H1 (cell line): Measurements from ENCODE around the gene SCMH1. TPM values are rescaled to one million over a fixed set of nuclear protein-coding genes. Genes with fewer than 3 reads are reported as not detected.

Source experiments
- CTCF ChIA-PET: fragments of 300-600 bp; sonication (Branson Sonifier 250); formaldehyde crosslinking; loops from one replicate; lab custom pipeline; 2021; ENCODE audit not compliant: partially characterized antibody; lab: Charles Lee
- POLR2A ChIA-PET: fragments of 300-600 bp; sonication (Branson Sonifier 250); formaldehyde crosslinking; loops from one replicate; lab custom pipeline; 2021; ENCODE audit warnings: inconsistent platforms; ENCODE audit not compliant: partially characterized antibody; lab: Charles Lee
- DNase-seq, 2 experiments: peaks; one replicate each; pipeline versions ENCODE4 v3.0.0 to v3.0.0-alpha.2; 2010 to 2022; ENCODE audit warnings: low spot score in 2 of 2, low read depth in 1 of 2, mixed read lengths in 1 of 2
- FAIRE-seq: peaks from 2 replicates; lab custom pipeline; 2011; peaks lifted over from hg19 to GRCh38; lab: Jason Lieb, UNC
- H2AFZ ChIP-seq: 2 replicates; pipeline ENCODE4 v1.8.1; 2012; ENCODE audit warnings: low read length, inconsistent platforms
- H2AK5ac ChIP-seq: 2 replicates; pipeline ENCODE4 v1.6.1; 2013; ENCODE audit warnings: low read depth, low read length
- H2BK120ac ChIP-seq: replicated peaks from 2 replicates; pipeline ENCODE3; 2013; ENCODE audit warnings: low read depth, low read length, inconsistent platforms
- H2BK12ac ChIP-seq: 2 replicates; pipeline ENCODE4 v1.6.1; 2013; ENCODE audit warnings: low read depth, low read length
- H2BK15ac ChIP-seq: 2 replicates; pipeline ENCODE4 v1.6.1; 2013; ENCODE audit warnings: low read length
- H2BK20ac ChIP-seq: 2 replicates; pipeline ENCODE4 v1.6.1; 2013; ENCODE audit warnings: low read length
- H2BK5ac ChIP-seq: 2 replicates; pipeline ENCODE4 v1.6.1; 2013; ENCODE audit warnings: low read depth, low read length
- H3K14ac ChIP-seq: 2 replicates; pipeline ENCODE4 v1.6.1; 2013; ENCODE audit warnings: inconsistent platforms; ENCODE audit not compliant: insufficient read length
- H3K18ac ChIP-seq: 2 replicates; pipeline ENCODE4 v1.6.1; 2013; ENCODE audit warnings: low read length; ENCODE audit errors: extremely low read depth
- H3K23ac ChIP-seq: 2 replicates; pipeline ENCODE4 v1.6.1; 2013; ENCODE audit warnings: inconsistent platforms; ENCODE audit not compliant: insufficient read length
- H3K23me2 ChIP-seq: 2 replicates; pipeline ENCODE4 v1.6.1; 2013; ENCODE audit warnings: low read depth, low read length
- H3K27ac ChIP-seq: 2 replicates; pipeline ENCODE4 v1.6.1; 2011; ENCODE audit warnings: low read depth, low read length, inconsistent platforms
- H3K27me3 ChIP-seq, 4 experiments: replicated peaks in 1 of 4; 1 replicate in 1 of 4; 2 replicates in 3 of 4; pipeline versions ENCODE4 v1.6.1 to v1.8.1; 2011 to 2013; ENCODE audit warnings: low read length in 3 of 4, mild to moderate bottlenecking in 3 of 4, inconsistent platforms in 2 of 4, mixed read lengths in 2 of 4, moderate library complexity in 1 of 4; ENCODE audit not compliant: control insufficient read depth in 3 of 4, insufficient read depth in 3 of 4; ENCODE audit errors: extremely low read depth in 1 of 4
- H3K36me3 ChIP-seq, 4 experiments: 2 replicates each; pipeline versions ENCODE4 v1.6.1 to v1.8.1; 2011 to 2013; ENCODE audit warnings: mild to moderate bottlenecking in 4 of 4, low read length in 3 of 4, moderate library complexity in 2 of 4, control low read depth in 1 of 4, inconsistent platforms in 1 of 4; ENCODE audit not compliant: insufficient read depth in 4 of 4, control insufficient read depth in 2 of 4
- H3K4ac ChIP-seq: replicated peaks from 2 replicates; pipeline ENCODE3; 2013; ENCODE audit warnings: low read length, low read depth, mixed read lengths, inconsistent platforms; ENCODE audit not compliant: insufficient read length
- H3K4me1 ChIP-seq, 4 experiments: replicated peaks in 1 of 4; 1 replicate in 1 of 4; 2 replicates in 3 of 4; pipeline versions ENCODE4 v1.6.1 to v1.8.1; 2011 to 2013; ENCODE audit warnings: low read length in 3 of 4, inconsistent platforms in 2 of 4, mixed read lengths in 1 of 4; ENCODE audit not compliant: insufficient read depth in 4 of 4, control insufficient read depth in 3 of 4
- H3K4me2 ChIP-seq, 2 experiments: 2 replicates each; pipeline versions ENCODE4 v1.6.1 to v1.8.1; 2011 to 2013; ENCODE audit warnings: low read depth in 2 of 2, low read length in 2 of 2, control low read depth in 1 of 2, inconsistent platforms in 1 of 2, mild to moderate bottlenecking in 1 of 2; ENCODE audit not compliant: insufficient read depth in 1 of 2
- H3K4me3 ChIP-seq, 4 experiments: fragments of 200-600, 300-600 bp in 1 of 4; sonication (generic), shearing (Covaris generic), sonication (Bioruptor Twin) in 1 of 4; 2 replicates each; pipeline versions ENCODE4 v1.5.1 to v1.8.1; 2011 to 2016; ENCODE audit warnings: low read length in 4 of 4, low read depth in 3 of 4, control low read depth in 2 of 4, inconsistent platforms in 2 of 4, mild to moderate bottlenecking in 2 of 4, mixed read lengths in 1 of 4, moderate library complexity in 1 of 4; ENCODE audit not compliant: insufficient read depth in 2 of 4; ENCODE audit errors: extremely low read depth in 1 of 4
- H3K56ac ChIP-seq: replicated peaks from 2 replicates; pipeline ENCODE3; 2013; ENCODE audit warnings: low read depth, mild to moderate bottlenecking, mixed read lengths, low read length, inconsistent platforms; ENCODE audit not compliant: insufficient read length
- H3K79me1 ChIP-seq: 2 replicates; pipeline ENCODE4 v1.6.1; 2013; ENCODE audit warnings: low read depth, low read length, control low read depth
- H3K79me2 ChIP-seq, 2 experiments: 2 replicates each; pipeline versions ENCODE4 v1.6.1 to v1.8.1; 2012 to 2013; ENCODE audit warnings: low read length in 2 of 2, mild to moderate bottlenecking in 2 of 2, inconsistent platforms in 1 of 2; ENCODE audit not compliant: insufficient read depth in 2 of 2, control insufficient read depth in 1 of 2
- H3K9ac ChIP-seq, 4 experiments: replicated peaks in 1 of 4; 1 replicate in 1 of 4; 2 replicates in 3 of 4; pipeline versions ENCODE4 v1.6.1 to v1.8.1; 2011 to 2013; ENCODE audit warnings: low read depth in 3 of 4, low read length in 3 of 4, control low read depth in 2 of 4, mild to moderate bottlenecking in 2 of 4, moderate library complexity in 2 of 4, inconsistent platforms in 1 of 4; ENCODE audit errors: extremely low read depth in 1 of 4
- H3K9me3 ChIP-seq, 2 experiments: 2 replicates each; pipeline versions ENCODE4 v1.6.1 to v1.8.1; 2012 to 2013; ENCODE audit warnings: mild to moderate bottlenecking in 2 of 2, moderate library complexity in 2 of 2, control low read depth in 1 of 2, inconsistent platforms in 1 of 2, low read depth in 1 of 2, low read length in 1 of 2, mixed read lengths in 1 of 2; ENCODE audit not compliant: insufficient read depth in 2 of 2
- H4K20me1 ChIP-seq, 2 experiments: replicated peaks in 1 of 2; 2 replicates each; pipeline versions ENCODE3 to v1.8.1; 2011 to 2013; ENCODE audit warnings: inconsistent platforms in 2 of 2, low read length in 2 of 2, mild to moderate bottlenecking in 1 of 2; ENCODE audit not compliant: insufficient read depth in 2 of 2, control insufficient read depth in 1 of 2
- H4K5ac ChIP-seq: 2 replicates; pipeline ENCODE4 v1.6.1; 2013; ENCODE audit warnings: low read length, low read depth, mixed read lengths, inconsistent platforms; ENCODE audit not compliant: insufficient read length
- H4K8ac ChIP-seq: 2 replicates; pipeline ENCODE4 v1.8.0; 2013; ENCODE audit warnings: mild to moderate bottlenecking, moderate library complexity, low read length, inconsistent platforms; ENCODE audit not compliant: insufficient read depth; ENCODE audit errors: extremely low read depth
- H4K91ac ChIP-seq: replicated peaks from 2 replicates; pipeline ENCODE3; 2013; ENCODE audit warnings: low read length, mixed read lengths, inconsistent platforms; ENCODE audit not compliant: insufficient read length
- CHD1 ChIP-seq: IDR thresholded peaks from 2 replicates; pipeline ENCODE4 v1.6.1; 2012; ENCODE audit warnings: low read depth, low read length, improper control_type of control experiment
- EGR1 ChIP-seq: IDR thresholded peaks from 2 replicates; pipeline ENCODE4 v1.6.1; 2011; ENCODE audit warnings: low read depth, low read length, borderline replicate concordance
- GABPA ChIP-seq: IDR thresholded peaks from 2 replicates; pipeline ENCODE4 v1.6.1; 2011; ENCODE audit warnings: mild to moderate bottlenecking, low read length, moderate library complexity, borderline replicate concordance; ENCODE audit not compliant: insufficient read depth
- HDAC2 ChIP-seq, 2 experiments: fragments of 300-600 bp in 1 of 2; sonication (generic) in 1 of 2; IDR thresholded peaks; 2 replicates each; pipeline ENCODE4 v1.6.1; 2011 to 2012; ENCODE audit warnings: low read depth in 2 of 2, low read length in 2 of 2, mild to moderate bottlenecking in 2 of 2, moderate library complexity in 2 of 2, borderline replicate concordance in 1 of 2, inconsistent platforms in 1 of 2
- KDM1A ChIP-seq: fragments of 200-600, 300-600 bp; sonication (generic); IDR thresholded peaks from 2 replicates; pipeline ENCODE4 v1.7.1; 2016; ENCODE audit warnings: mild to moderate bottlenecking, low read length, borderline replicate concordance
- MAFK ChIP-seq: IDR thresholded peaks from 2 replicates; pipeline ENCODE4 v1.6.1; 2012; ENCODE audit warnings: low read depth, mild to moderate bottlenecking, improper control_type of control experiment, low read length
- MAX ChIP-seq: IDR thresholded peaks from 2 replicates; pipeline ENCODE4 v1.6.1; 2012; ENCODE audit warnings: inconsistent platforms
- RAD21 ChIP-seq, 2 experiments: IDR thresholded peaks in 1 of 2; conservative IDR thresholded peaks in 1 of 2; 2 replicates each; pipeline ENCODE4 v1.6.1; 2011; ENCODE audit warnings: low read depth in 2 of 2, low read length in 2 of 2, improper control_type of control experiment in 1 of 2, inconsistent platforms in 1 of 2, mild to moderate bottlenecking in 1 of 2, moderate library complexity in 1 of 2
- RFX5 ChIP-seq: IDR thresholded peaks from 2 replicates; pipeline ENCODE4 v1.6.1; 2011; ENCODE audit warnings: low read depth, low read length, improper control_type of control experiment, borderline replicate concordance
- RXRA ChIP-seq: IDR thresholded peaks from 2 replicates; pipeline ENCODE4 v1.6.1; 2011; ENCODE audit warnings: low read depth, mild to moderate bottlenecking, low read length, moderate library complexity; ENCODE audit not compliant: insufficient read depth
- TCF12 ChIP-seq: IDR thresholded peaks from 2 replicates; pipeline ENCODE4 v1.6.1; 2011; ENCODE audit warnings: low read depth, mild to moderate bottlenecking, low read length
- ZNF274 ChIP-seq: IDR thresholded peaks from 2 replicates; pipeline ENCODE4 v1.7.0; 2012; ENCODE audit warnings: low read length, borderline replicate concordance; ENCODE audit errors: extremely low read depth
- WGBS, 2 experiments: shearing (Covaris generic) in 1 of 2; methylation state at CpG; one replicate each; pipeline versions ENCODE4 v1.1.6 to v1.1.7; 2013 to 2015; ENCODE audit warnings: low lambda C conversion rate in 2 of 2, mixed read lengths in 2 of 2, inconsistent platforms in 1 of 2, low coverage in 1 of 2, missing lambda C conversion rate in 1 of 2; ENCODE audit not compliant: insufficient replicate concordance in 2 of 2, insufficient coverage in 1 of 2, insufficient read length in 1 of 2; ENCODE audit errors: extremely low coverage in 1 of 2, missing lambda C conversion rate in 1 of 2; 5-methylcytosine and 5-hydroxymethylcytosine counted together
- polyA plus RNA-seq, 7 experiments: library from polyadenylated mRNA; depleted of rRNA in 3 of 7; stranded (reverse) in 5 of 7; unstranded in 2 of 7; fragments of >200 nt in 5 of 7; fragments of 200-250 nt in 2 of 7; gene quantifications; 1 replicate in 5 of 7; 2 replicates in 1 of 7; 4 replicates in 1 of 7; pipeline versions ENCODE4 v1.2.1 to v1.2.3, GENCODE V29; 2011 to 2013; ENCODE audit warnings: missing spikeins in 2 of 7, mixed read lengths in 2 of 7
- total RNA-seq: library from RNA; stranded (reverse); fragmentation: NEBNext Ultra II Directional; extraction: Animal tissue kit (Norgen Biotek cat#: 25700); gene quantifications from 2 replicates; pipeline ENCODE4 v1.2.1, GENCODE V29; 2021
- TF ChIP-seq, protein P1 (sequence below): IDR thresholded peaks from 2 replicates; pipeline ENCODE4 v1.6.1; 2011; ENCODE audit warnings: low read depth, mild to moderate bottlenecking, low read length; ENCODE audit not compliant: insufficient read depth

The SCMH1 gene
- total and polyA plus RNA-seq, 2 of the 8 experiments (the other 6 are each of a cell fraction or from before 2014, with no cell fraction given): 16.6 to 30.7 TPM

DNA sequence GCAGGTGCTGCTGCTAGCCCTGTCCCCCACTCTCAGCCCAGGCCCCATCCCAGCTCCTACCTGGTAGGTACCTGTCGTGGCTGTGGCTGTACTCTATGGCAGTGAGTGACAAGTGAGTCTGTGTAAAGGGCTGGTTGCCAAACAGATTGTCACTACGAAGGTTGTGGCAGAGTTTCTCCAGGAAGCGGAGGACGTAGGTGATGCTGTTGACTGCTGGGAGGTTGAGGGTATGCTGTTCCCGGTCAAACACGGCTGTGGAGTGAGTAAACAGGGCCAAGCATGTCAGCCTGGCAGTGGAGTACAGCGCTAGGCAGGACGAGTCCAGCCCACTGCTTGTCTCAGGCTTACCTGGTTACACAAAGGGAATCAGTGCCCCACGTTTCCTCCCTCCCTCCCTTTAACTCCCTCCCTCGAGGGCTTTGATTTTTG is 195.7 kb downstream of the SCMH1 start:
- ChIA-PET CTCF (interaction anchor here (0.7 kb wide), 1 partner anchor 1219 kb away, joined by 3 read pairs; no protein-coding TSS in a partner anchor), POLR2A (no interaction called here)
- H3K4me2 ChIP-seq: no peak overlapping the region
- no peaks in the 10 kb centered on the region for H3K27me3 ChIP-seq
- FAIRE-seq (no peak), DNase-seq (no peak)
- H3K23me2 ChIP-seq: no peaks in the 10 kb centered on the region
- no peak overlapping the region for H3K18ac ChIP-seq
- H3K56ac ChIP-seq: no peak overlapping the region
- H2BK5ac ChIP-seq: no peak overlapping the region
- no peaks in the 10 kb centered on the region for H3K79me1 ChIP-seq
- no peak overlapping the region; a peak in 2 of 7 replicates for H3K9ac ChIP-seq
- H3K9me3 ChIP-seq: no peaks in the 10 kb centered on the region
- no peak overlapping the region for H3K4me3 ChIP-seq
- H2BK12ac ChIP-seq: no peak overlapping the region
- no peak overlapping the region for H4K8ac ChIP-seq
- H3K14ac ChIP-seq: no peak overlapping the region
- H3K79me2 ChIP-seq: no peaks in the 10 kb centered on the region
- 94% methylated on average over 9 of the region's 10 CpGs; no CpG with 5 or more reads in 1 of the 2 experiments for WGBS, 2 experiments
- no peak overlapping the region for H2BK15ac ChIP-seq
- H2AFZ ChIP-seq: no peak overlapping the region
- no peak overlapping the region for H2BK120ac ChIP-seq
- H3K4ac ChIP-seq: no peak overlapping the region
- no peak overlapping the region for H4K91ac ChIP-seq
- no peak overlapping the region for H2BK20ac ChIP-seq
- H3K23ac ChIP-seq: no peak overlapping the region
- peaks cover 0 to 2% (median 0%) of the 10 kb centered on the region in 4 experiments; a peak in 1 of 8 replicates for H3K36me3 ChIP-seq
- H2AK5ac ChIP-seq: no peak overlapping the region
- H4K20me1 ChIP-seq: peaks cover 0 to 3% of the 10 kb centered on the region in 2 experiments
- no peaks in the 10 kb centered on the region for H3K4me1 ChIP-seq
- no peak overlapping the region for H3K27ac ChIP-seq
- no peak overlapping the region for H4K5ac ChIP-seq
- TF ChIP-seq CHD1 (no peak), KDM1A (no peak), EGR1 (no peak), MAX (no peak), GABPA (no peak), ZNF274 (no peak), RAD21 (IDR thresholded peaks at IDR 0.05 in 1 of 2, conservative IDR thresholded peaks at IDR 0.05 in 1 of 2; ENCODE audit: low read depth in 2 of 2, low read length in 2 of 2) (no peak), MAFK (no peak), TCF12 (no peak), RXRA (no peak), HDAC2 (IDR thresholded peaks at IDR 0.05; ENCODE audit: borderline replicate concordance in 1 of 2, low read depth in 2 of 2, low read length in 2 of 2) (no peak), RFX5 (no peak)
- TF ChIP-seq, protein P1, sequence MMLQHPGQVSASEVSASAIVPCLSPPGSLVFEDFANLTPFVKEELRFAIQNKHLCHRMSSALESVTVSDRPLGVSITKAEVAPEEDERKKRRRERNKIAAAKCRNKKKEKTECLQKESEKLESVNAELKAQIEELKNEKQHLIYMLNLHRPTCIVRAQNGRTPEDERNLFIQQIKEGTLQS: no peak
